Stimulated activated CD4-positive, alpha-beta T cell treated with anti-CD3 and anti-CD28 coated beads, Interleukin-4, amount 100 ng/mL, for 4 hours (primary cell): ENCODE measurements around the gene PDE4D.

Source experiments
- DNase-seq, 2 experiments: peaks; one replicate each; pipeline ENCODE4 v3.0.0-alpha.2; 2020

Gene PDE4D

DNA sequence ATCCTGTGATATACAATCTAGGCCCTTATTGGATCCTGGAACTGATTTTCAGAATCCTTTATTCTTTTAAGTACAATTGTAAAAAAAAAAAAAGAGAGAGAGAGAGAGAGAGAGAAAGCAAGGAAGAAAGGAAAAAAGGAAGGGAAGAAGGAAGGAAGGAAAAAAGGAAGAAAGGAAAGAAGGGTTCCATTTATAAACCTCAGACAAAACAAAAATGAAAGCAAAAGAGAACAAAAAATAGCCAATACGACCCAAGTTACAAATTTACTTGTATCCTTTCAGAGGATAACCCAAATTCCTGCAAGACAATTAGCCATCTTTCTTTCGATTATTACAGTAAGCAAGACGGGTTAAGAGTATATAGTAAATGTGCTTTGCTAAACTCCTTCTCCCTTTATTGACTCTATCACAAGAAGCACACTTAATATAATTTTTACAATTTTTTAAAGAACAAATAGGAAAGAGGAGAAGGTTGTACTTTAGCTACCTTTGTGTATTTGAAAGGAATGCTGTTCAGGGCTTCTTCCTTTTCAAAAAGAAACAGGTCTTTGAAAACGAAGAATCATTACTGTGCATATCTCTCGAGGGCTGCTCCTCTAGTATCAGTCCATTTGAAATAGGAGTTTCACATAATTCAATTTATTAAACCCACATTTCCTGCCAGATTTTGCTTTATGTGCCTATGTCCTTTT, 767.4 kb downstream of the PDE4D start:
- DNase-seq: no peak

- DNase-seq: no peak
Measured at GRCh38 chr5:59125011-59125961, 768.2 kb downstream of the PDE4D start.

GRCh38 chr5:59123595-59124561, 769.6 kb downstream of the PDE4D start:
- no peak for DNase-seq

GRCh38 chr5:59119480-59119879, 774.0 kb downstream of the PDE4D start:
- DNase-seq: no peak

- DNase-seq: no peak
Measured at GRCh38 chr5:59117320-59117719, 776.2 kb downstream of the PDE4D start.

GRCh38 chr5:59116231-59116865, 777.2 kb downstream of the PDE4D start:
- no peak for DNase-seq

DNA sequence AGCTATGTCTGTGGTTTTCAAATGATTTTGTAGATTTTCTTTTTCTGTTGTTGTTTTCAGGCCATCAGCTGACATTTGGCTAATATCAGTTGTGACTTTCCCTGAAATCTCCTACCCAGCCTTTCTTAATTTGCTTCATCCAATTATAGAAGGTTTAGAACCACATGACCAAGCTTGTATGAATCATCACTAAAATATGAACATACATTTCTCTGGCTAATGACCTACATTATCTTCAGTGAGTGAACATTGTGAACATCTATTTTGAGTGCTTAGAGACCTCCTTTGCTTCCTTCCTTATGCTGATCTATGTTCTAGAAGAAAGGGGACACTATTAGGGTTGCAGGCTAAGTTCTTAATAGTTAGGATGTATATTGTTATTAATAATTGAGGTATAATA, 778.2 kb downstream of the PDE4D start:
- no peak for DNase-seq

DNA sequence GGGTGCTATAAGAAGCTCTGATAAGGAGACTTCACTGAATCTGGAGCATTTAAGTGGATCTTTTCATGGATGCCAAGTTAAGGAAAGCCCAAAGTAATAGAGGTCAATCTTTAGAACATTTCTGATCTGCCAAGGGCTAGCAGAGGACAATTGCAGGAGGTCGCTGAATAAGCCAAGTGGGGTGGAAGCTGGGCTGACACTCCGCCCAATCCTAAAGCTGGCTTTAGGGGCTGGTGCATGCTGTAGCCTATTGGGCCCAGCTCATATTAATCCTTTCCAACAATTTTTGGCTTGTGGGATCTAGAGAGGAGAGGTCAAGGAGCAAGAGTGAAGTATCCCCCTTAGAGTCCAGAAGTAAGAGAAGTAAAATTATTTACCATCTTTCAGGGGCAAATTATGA, 784.1 kb downstream of the PDE4D start:
- DNase-seq: no peak

- DNase-seq: no peak
Measured at GRCh38 chr5:59107692-59108091, 785.8 kb downstream of the PDE4D start.

DNA sequence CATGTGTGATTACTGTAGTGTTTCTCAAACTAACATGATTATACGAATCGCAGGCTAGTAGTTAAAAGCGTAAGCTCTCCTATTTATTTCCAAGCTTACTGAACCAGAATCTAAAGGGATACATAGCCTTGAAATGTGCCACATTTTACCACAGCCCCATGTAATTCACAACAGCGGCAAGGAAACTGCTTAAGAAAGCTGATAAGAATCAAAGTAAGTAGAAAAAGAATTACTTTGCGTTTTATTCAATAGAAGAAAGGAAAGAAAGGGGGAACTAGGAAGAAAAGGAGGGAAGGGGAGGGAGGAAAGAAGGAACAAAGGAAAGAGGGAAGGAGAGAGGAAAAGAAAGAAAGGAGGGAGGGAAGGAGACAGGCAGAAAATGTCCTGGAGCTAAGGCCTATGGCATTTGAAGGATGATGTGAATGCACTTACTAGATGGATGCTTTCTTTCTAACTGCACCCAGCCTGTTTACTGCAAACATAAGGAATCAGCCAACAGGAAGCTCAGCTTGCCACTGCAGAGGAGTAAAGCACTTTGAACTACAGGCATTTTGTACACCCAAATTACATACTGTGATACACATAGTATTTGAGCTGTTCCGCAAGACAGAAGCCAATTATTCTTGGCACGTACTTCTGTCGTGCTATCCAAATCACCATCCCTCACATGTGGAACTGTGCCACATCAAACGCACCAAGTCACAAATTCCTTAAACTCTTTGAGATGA, 789.0 kb downstream of the PDE4D start:
- DNase-seq: no peak

GRCh38 chr5:59103303-59103702, 790.2 kb downstream of the PDE4D start:
- DNase-seq: no peak

- no peak for DNase-seq
Measured at GRCh38 chr5:59102437-59102836, 791.1 kb downstream of the PDE4D start.

GRCh38 chr5:59100875-59101274, 792.7 kb downstream of the PDE4D start:
- no peak for DNase-seq

GRCh38 chr5:59099995-59100345, 793.6 kb downstream of the PDE4D start:
- no peak for DNase-seq

- peak in 1 of 2 experiments; percentile 6 for DNase-seq
Measured at GRCh38 chr5:59099270-59099994, 794.1 kb downstream of the PDE4D start.

DNA sequence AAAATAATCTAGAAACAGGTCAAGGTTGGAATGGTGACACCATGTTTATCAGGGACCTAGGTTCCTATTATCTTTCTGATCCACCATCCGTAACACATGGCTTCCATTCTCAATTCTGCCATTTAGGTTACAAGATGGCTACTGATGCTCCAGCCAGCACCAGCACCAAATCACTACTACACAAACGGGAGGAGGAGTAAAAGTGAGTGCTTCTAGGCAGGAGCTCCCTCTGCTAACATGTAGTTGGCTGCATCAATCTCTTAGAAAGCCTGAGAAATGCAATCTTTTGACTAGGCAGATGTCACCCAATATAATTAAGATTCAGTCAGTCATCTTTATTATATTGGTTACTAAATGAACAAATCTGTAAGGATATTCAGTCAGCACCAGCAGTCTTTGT, 794.8 kb downstream of the PDE4D start:
- no peak for DNase-seq

DNA sequence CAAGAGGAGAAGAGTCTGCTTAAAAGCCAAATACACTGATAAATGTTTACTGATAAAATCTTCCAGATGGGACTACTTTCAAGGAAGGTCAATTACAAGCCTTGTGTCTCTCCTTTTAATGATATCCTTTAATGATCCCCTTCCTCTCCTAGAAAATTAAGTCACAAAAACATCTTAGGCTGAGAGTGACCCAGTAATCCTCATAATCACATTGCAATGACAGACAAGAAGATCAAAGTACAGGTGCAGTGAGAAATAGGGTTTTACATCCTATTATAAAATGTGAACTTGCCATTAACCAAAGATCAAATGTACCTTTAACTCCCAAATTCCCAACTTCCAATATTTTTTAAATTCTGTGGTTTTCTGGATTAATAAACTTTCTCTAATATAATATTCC, 795.8 kb downstream of the PDE4D start:
- DNase-seq: no peak

GRCh38 chr5:59097116-59097515, 796.4 kb downstream of the PDE4D start:
- DNase-seq: no peak

- DNase-seq: no peak
Measured at GRCh38 chr5:59095480-59095879, 798.0 kb downstream of the PDE4D start.

DNA sequence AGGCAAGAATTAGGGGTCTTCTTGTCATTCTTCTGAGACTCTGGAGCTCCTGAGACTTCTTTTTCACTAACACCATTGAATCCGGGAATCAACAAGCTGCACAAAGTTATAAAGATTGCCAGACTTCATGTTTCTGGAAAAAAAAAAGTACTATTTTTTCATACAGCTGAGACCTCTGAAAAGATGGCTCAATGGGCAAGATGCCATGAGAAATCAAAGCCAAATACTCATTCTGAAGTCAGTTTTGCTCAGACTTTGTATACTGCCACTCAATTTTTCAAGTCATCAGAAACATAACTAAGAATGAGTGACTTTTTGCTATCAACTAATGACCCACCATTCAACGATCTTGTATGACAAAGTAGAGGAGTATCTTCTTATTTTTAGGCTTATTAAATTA, 798.7 kb downstream of the PDE4D start:
- no peak for DNase-seq

DNA sequence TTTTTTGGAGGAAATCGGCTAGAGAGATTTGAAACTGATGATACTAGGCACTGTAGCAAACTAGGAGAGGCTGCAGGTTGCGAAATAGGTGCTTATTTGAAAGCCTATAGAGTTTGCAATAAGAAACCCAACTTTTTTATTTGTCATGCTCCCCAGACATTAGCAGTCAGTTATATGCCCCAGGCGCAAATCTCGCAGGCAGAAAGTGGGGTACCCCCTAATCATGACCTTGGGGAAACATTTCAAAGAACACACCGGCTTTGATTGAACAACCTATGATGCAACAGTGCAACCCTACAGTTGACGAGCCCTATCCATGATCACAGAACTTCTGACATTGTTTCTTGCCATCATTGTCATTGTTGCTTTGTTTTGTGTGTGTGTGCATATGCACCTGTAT, 800.2 kb downstream of the PDE4D start:
- DNase-seq: no peak
